Osteoblast (primary cell): ENCODE measurements around the gene ADAMTS17. TPM values are rescaled to one million over a fixed set of nuclear protein-coding genes. Genes with fewer than 3 reads are reported as not detected.

ENCODE experiments used
- DNase-seq: peaks from one replicate; pipeline ENCODE4 v3.0.0; 2011; ENCODE audit warnings: low spot score, mixed read lengths; ENCODE audit not compliant: insufficient read length; ENCODE audit errors: missing footprints
- H2AFZ ChIP-seq: 2 replicates; pipeline ENCODE4 v1.6.0; 2011; ENCODE audit warnings: mild to moderate bottlenecking, low read length
- H3K27ac ChIP-seq: 2 replicates; pipeline ENCODE4 v1.5.1; 2011; ENCODE audit warnings: mild to moderate bottlenecking, low read depth, low read length, moderate library complexity
- H3K27me3 ChIP-seq: 2 replicates; pipeline ENCODE4 v1.6.0; 2012; ENCODE audit warnings: mild to moderate bottlenecking, control low read depth, inconsistent platforms, low read length, moderate library complexity; ENCODE audit not compliant: insufficient read depth
- H3K36me3 ChIP-seq: 2 replicates; pipeline ENCODE4 v1.5.1; 2011; ENCODE audit warnings: mild to moderate bottlenecking, low read length, control low read depth, moderate library complexity; ENCODE audit not compliant: insufficient read depth
- H3K4me1 ChIP-seq: 2 replicates; pipeline ENCODE4 v1.5.1; 2011; ENCODE audit warnings: mild to moderate bottlenecking, low read length, control low read depth, moderate library complexity; ENCODE audit not compliant: insufficient read depth
- H3K4me2 ChIP-seq: 2 replicates; pipeline ENCODE4 v1.6.0; 2011; ENCODE audit warnings: mild to moderate bottlenecking, low read length; ENCODE audit not compliant: insufficient read depth
- H3K4me3 ChIP-seq: fragments of 200-600 bp; sonication (generic); 3 replicates; pipeline ENCODE4 v1.5.1; 2012; ENCODE audit warnings: mild to moderate bottlenecking, low read length, inconsistent platforms; ENCODE audit not compliant: insufficient read depth
- H3K79me2 ChIP-seq: 2 replicates; pipeline ENCODE4 v1.6.0; 2012; ENCODE audit warnings: mild to moderate bottlenecking, low read length, control low read depth, inconsistent platforms; ENCODE audit not compliant: insufficient read depth
- H3K9me3 ChIP-seq: 2 replicates; pipeline ENCODE4 v1.5.1; 2011; ENCODE audit warnings: low read depth, low read length, control low read depth
- H4K20me1 ChIP-seq: 2 replicates; pipeline ENCODE4 v1.6.0; 2012; ENCODE audit warnings: mild to moderate bottlenecking, low read length, control low read depth; ENCODE audit not compliant: insufficient read depth
- CTCF ChIP-seq: IDR thresholded peaks from 2 replicates; pipeline ENCODE4 v1.5.1; 2011; ENCODE audit warnings: mild to moderate bottlenecking, low read depth, low read length, moderate library complexity; ENCODE audit errors: extremely low read depth
- total RNA-seq: library from RNA; depleted of rRNA; stranded (reverse); fragments of >200 nt; gene quantifications from 2 replicates; pipeline ENCODE4 v1.2.3, GENCODE V29; 2012

The ADAMTS17 gene
- total RNA-seq, 1 donor = under 0.01 TPM

GRCh38 chr15:100277087-100277855 is 64.5 kb downstream of the ADAMTS17 start:
- no peaks in the 10 kb centered on the region for H3K36me3 ChIP-seq
- H3K27ac ChIP-seq = no peak overlapping the region
- H3K4me3 ChIP-seq = no peak overlapping the region
- no peak for TF ChIP-seq CTCF
- no peaks in the 10 kb centered on the region for H3K9me3 ChIP-seq
- H4K20me1 ChIP-seq = no peaks in the 10 kb centered on the region
- no peak overlapping the region for H3K4me2 ChIP-seq
- H3K27me3 ChIP-seq = no peaks in the 10 kb centered on the region
- H2AFZ ChIP-seq = no peak overlapping the region
- H3K79me2 ChIP-seq = no peaks in the 10 kb centered on the region
- no peak for DNase-seq
- no peaks in the 10 kb centered on the region for H3K4me1 ChIP-seq

GRCh38 chr15:100276506-100276905 is 65.3 kb downstream of the ADAMTS17 start:
- Histone ChIP-seq H3K4me3 (no peak overlapping the region), H3K36me3 (no peaks in the 10 kb centered on the region), H4K20me1 (no peaks in the 10 kb centered on the region), H3K79me2 (no peaks in the 10 kb centered on the region), H3K27ac (no peak overlapping the region), H3K27me3 (no peaks in the 10 kb centered on the region), H3K4me1 (no peaks in the 10 kb centered on the region), H3K4me2 (no peak overlapping the region), H2AFZ (no peak overlapping the region), H3K9me3 (no peaks in the 10 kb centered on the region)
- no peak for DNase-seq
- TF ChIP-seq CTCF = no peak

- Histone ChIP-seq H2AFZ (no peak overlapping the region), H3K27ac (no peak overlapping the region), H3K27me3 (no peaks in the 10 kb centered on the region), H3K79me2 (no peaks in the 10 kb centered on the region), H3K36me3 (no peaks in the 10 kb centered on the region), H3K9me3 (no peaks in the 10 kb centered on the region), H3K4me1 (no peaks in the 10 kb centered on the region), H4K20me1 (no peaks in the 10 kb centered on the region), H3K4me2 (no peak overlapping the region), H3K4me3 (no peak overlapping the region)
- no peak for DNase-seq
- TF ChIP-seq CTCF = no peak
Measured at GRCh38 chr15:100275641-100276040, 66.1 kb downstream of the ADAMTS17 start.

GRCh38 chr15:100269831-100270230 is 71.9 kb downstream of the ADAMTS17 start:
- no peak overlapping the region for H2AFZ ChIP-seq
- H3K79me2 ChIP-seq = no peaks in the 10 kb centered on the region
- no peak for TF ChIP-seq CTCF
- no peak for DNase-seq
- no peaks in the 10 kb centered on the region for H4K20me1 ChIP-seq
- no peak overlapping the region for H3K4me3 ChIP-seq
- H3K27me3 ChIP-seq = no peaks in the 10 kb centered on the region
- no peaks in the 10 kb centered on the region for H3K36me3 ChIP-seq
- no peaks in the 10 kb centered on the region for H3K4me1 ChIP-seq
- H3K4me2 ChIP-seq = no peak overlapping the region
- H3K27ac ChIP-seq = no peak overlapping the region
- no peaks in the 10 kb centered on the region for H3K9me3 ChIP-seq
